ENCODE measurements around the gene ZNF354C.
A peak's percentile ranks its signal among the peaks of the same experiment; 100 is the strongest.

The ZNF354C gene

DNA sequence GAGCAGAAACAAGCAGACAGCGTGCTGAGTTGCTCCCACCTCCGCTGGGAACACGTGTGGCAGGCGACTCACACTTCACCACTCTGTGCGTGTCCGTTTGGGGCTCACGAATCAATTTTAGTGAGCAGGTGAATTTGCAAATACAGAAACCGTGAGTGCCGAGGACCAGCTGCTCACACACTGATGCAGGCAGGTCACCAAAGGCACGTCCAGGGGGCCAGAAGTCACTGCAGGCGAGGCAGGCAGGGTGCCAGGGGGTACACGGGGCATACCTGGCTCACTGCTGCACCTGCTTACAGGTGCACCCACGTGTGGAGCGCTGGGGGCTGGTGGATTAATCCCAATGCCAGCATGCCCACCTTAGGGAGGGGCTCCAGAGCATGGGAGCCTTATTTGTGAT is 68.8 kb downstream of the ZNF354C start:
- no peak for DNase-seq

GRCh38 chr5:179129607-179130071 is 69.5 kb downstream of the ZNF354C start:
- DNase-seq, result peak; percentile 47

DNA sequence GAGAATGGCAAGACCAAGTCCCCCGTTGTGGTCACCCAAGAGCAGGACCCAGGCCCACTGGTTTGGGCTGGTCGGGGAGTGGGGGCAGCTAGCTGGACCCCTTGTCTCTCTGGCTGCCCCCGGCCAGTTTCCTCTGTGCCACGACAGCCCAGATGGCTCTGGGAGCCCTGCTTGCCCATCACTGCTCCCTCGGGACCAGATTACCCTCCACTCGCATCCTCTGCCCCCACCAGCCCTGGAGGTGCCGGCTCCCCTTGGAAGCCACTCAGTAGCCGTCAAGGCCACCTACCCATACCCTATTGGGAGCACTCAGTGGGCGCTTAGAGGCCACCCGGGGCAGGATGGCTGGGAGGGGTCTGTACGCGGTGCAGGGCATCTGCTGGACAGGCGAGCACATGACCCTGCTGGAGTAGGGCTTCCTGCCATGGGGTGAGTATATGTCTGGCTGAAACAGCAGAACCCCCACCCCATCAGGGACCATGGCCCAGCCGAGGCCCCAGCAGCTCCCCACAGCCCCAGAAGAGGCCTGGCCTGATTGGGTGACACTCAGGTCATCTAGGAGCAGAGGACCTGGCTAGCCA is 70.0 kb downstream of the ZNF354C start:
- DNase-seq, result no peak

DNA sequence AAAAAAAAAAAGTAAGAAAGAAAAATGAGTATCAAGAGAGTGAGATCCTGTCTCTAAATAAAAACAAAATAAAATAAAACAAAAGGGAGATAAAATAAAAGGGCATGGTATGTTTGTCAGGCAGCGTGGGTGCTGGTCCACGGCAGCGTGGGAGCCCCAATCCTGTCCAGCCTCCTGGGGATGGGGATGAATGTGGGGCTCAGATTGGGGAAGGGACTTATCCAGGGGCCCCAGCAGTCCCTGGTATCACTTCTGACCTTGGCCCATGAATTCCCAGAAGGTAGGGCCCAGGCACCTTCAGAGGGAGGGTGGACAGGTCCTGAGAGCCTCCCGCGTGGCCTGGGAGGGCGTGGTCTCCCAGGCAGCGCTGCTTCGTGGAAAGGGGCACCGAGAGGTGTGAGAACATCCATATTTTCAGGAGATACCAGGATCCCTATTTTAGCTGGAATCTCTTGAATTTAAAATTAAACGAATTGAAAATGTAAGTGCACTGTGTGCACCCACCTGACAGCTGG is 71.2 kb downstream of the ZNF354C start:
- no peak for DNase-seq

- DNase-seq, result no peak
Measured at GRCh38 chr5:179131886-179132585, 71.9 kb downstream of the ZNF354C start.

GRCh38 chr5:179132586-179133355 is 72.6 kb downstream of the ZNF354C start:
- DNase-seq, result no peak

Measured in RPMI8226 (cell line).